Neural cell (in vitro differentiated cells): ENCODE results near the gene PACSIN2. TPM values are rescaled to one million over a fixed set of nuclear protein-coding genes. Genes with fewer than 3 reads are reported as not detected.

Experiments used
- H2AFZ ChIP-seq: fragments of 200-600, 300-800 bp; sonication (generic), shearing (Covaris generic); 2 replicates; pipeline ENCODE4 v1.6.0; 2014; ENCODE audit warnings: low read depth, mild to moderate bottlenecking, antibody characterized with exemption, low read length, moderate library complexity
- H3F3A ChIP-seq: fragments of 200-600 bp; shearing (Covaris generic); 2 replicates; pipeline ENCODE4 v1.6.1; 2016; ENCODE audit warnings: mild to moderate bottlenecking, moderate library complexity, mixed read lengths, antibody characterized with exemption, low read length; ENCODE audit not compliant: insufficient read depth, poor library complexity, severe bottlenecking
- H3K27ac ChIP-seq: fragments of 200-600, 300-800 bp; sonication (generic), shearing (Covaris generic); 2 replicates; pipeline ENCODE4 v1.5.1; 2014; ENCODE audit warnings: mild to moderate bottlenecking, low read length, moderate library complexity
- H3K27me3 ChIP-seq: fragments of 300-800, 200-600 bp; sonication (generic), shearing (Covaris generic); 2 replicates; pipeline ENCODE4 v1.6.0; 2014; ENCODE audit warnings: mild to moderate bottlenecking, low read depth, low read length, moderate library complexity; ENCODE audit not compliant: insufficient read depth
- H3K36me3 ChIP-seq: fragments of 300-800, 200-600 bp; sonication (generic), shearing (Covaris generic); 2 replicates; pipeline ENCODE4 v1.5.1; 2014; ENCODE audit warnings: mild to moderate bottlenecking, antibody characterized with exemption, low read length, moderate library complexity; ENCODE audit not compliant: insufficient read depth
- H3K4me2 ChIP-seq: fragments of 300-800, 200-600 bp; sonication (generic), shearing (Covaris generic); 2 replicates; pipeline ENCODE4 v1.6.0; 2014; ENCODE audit warnings: mild to moderate bottlenecking, low read length
- H3K4me3 ChIP-seq: fragments of 300-800, 200-600 bp; sonication (generic), shearing (Covaris generic); 2 replicates; pipeline ENCODE4 v1.5.1; 2014; ENCODE audit warnings: mild to moderate bottlenecking, low read length, moderate library complexity
- H3K79me2 ChIP-seq: fragments of 200-600 bp; shearing (Covaris generic); replicated peaks from 2 replicates; pipeline ENCODE4 v1.6.0; 2014; ENCODE audit warnings: mild to moderate bottlenecking, low read length, moderate library complexity; ENCODE audit not compliant: insufficient read depth
- H3K9ac ChIP-seq: fragments of 300-800, 200-600 bp; sonication (generic), shearing (Covaris generic); 2 replicates; pipeline ENCODE4 v1.6.1; 2016; ENCODE audit warnings: mild to moderate bottlenecking, low read length, mixed read lengths
- H3K9me2 ChIP-seq: fragments of 200-600 bp; shearing (Covaris generic); 2 replicates; pipeline ENCODE4 v1.6.1; 2016; ENCODE audit warnings: mild to moderate bottlenecking, low read length, mixed read lengths; ENCODE audit not compliant: insufficient read depth
- H3K9me3 ChIP-seq: fragments of 200-600, 300-800 bp; sonication (generic), shearing (Covaris generic); 2 replicates; pipeline ENCODE4 v1.6.1; 2016; ENCODE audit warnings: mild to moderate bottlenecking, mixed run types, low read length, moderate library complexity, mixed read lengths
- H4K20me1 ChIP-seq: fragments of 200-600 bp; shearing (Covaris generic); 2 replicates; pipeline ENCODE4 v1.6.1; 2016; ENCODE audit warnings: mild to moderate bottlenecking, mixed run types; ENCODE audit not compliant: insufficient read depth
- CTCF ChIP-seq: fragments of 450-650 bp; IDR thresholded peaks from 2 replicates; pipeline ENCODE4 v1.5.1; 2014; ENCODE audit warnings: antibody characterized with exemption, mild to moderate bottlenecking, moderate library complexity; ENCODE audit not compliant: poor library complexity, severe bottlenecking
- EP300 ChIP-seq: fragments of 450-650 bp; conservative IDR thresholded peaks from 2 replicates; pipeline ENCODE4 v1.6.1; 2014; ENCODE audit warnings: antibody characterized with exemption, mild to moderate bottlenecking, moderate library complexity; ENCODE audit not compliant: poor library complexity, severe bottlenecking
- EZH2 ChIP-seq: fragments of 200-600, 300-800 bp; shearing (Covaris generic), sonication (generic); IDR thresholded peaks from 2 replicates; pipeline ENCODE4 v1.6.1; 2014; ENCODE audit warnings: antibody characterized with exemption, low read length, borderline replicate concordance, mild to moderate bottlenecking; ENCODE audit not compliant: insufficient read depth, poor library complexity, severe bottlenecking
- MXI1 ChIP-seq: fragments of 450-650 bp; conservative IDR thresholded peaks from 2 replicates; pipeline ENCODE4 v1.6.1; 2014; ENCODE audit warnings: antibody characterized with exemption, mild to moderate bottlenecking; ENCODE audit not compliant: poor library complexity, severe bottlenecking
- POLR2AphosphoS5 ChIP-seq: IDR thresholded peaks from 2 replicates; pipeline ENCODE4 v1.6.1; 2012
- RAD21 ChIP-seq: fragments of 450-650 bp; conservative IDR thresholded peaks from 2 replicates; pipeline ENCODE4 v1.6.1; 2014; ENCODE audit warnings: antibody characterized with exemption, mild to moderate bottlenecking, moderate library complexity
- REST ChIP-seq: IDR thresholded peaks from 2 replicates; pipeline ENCODE4 v1.6.1; 2012; ENCODE audit warnings: borderline replicate concordance
- SMC3 ChIP-seq: fragments of 450-650 bp; conservative IDR thresholded peaks from 2 replicates; pipeline ENCODE4 v1.6.1; 2014; ENCODE audit warnings: antibody characterized with exemption, mild to moderate bottlenecking, moderate library complexity; ENCODE audit not compliant: poor library complexity
- TAF1 ChIP-seq: IDR thresholded peaks from 2 replicates; pipeline ENCODE4 v1.6.1; 2012; ENCODE audit warnings: low read depth
- polyA plus RNA-seq: library from polyadenylated mRNA; depleted of rRNA; stranded (reverse); fragments of >200 nt; gene quantifications from 2 replicates; pipeline ENCODE4 v1.2.3, GENCODE V29; 2014

PACSIN2 gene
- polyA plus RNA-seq, 1 donor from 2014 or later, result 47.2 TPM

DNA sequence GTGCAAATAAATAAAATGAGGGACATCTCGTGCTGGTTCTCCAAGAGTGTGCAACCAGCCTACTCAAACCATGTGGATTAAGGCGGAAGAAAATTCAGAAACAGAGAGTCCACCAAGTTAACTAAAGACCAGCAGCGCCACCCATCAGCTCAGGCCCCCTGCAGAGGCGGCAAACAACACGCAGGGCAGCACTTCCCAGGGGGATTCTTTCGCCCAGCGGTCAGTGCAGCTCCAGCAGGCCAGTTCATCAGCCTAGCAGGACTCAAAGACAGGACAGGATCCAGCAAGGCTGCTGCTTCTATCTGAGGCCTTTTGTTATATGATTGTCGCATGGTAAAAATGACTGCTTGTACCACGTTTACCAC lies 51.7 kb downstream of the PACSIN2 start:
- Histone ChIP-seq H3K4me3 (no peak overlapping the region), H3K27me3 (no peaks in the 10 kb centered on the region), H3K79me2 (no peaks in the 10 kb centered on the region), H3K27ac (no peak overlapping the region), H3K9ac (no peak overlapping the region), H4K20me1 (no peaks in the 10 kb centered on the region), H3K9me2 (no peaks in the 10 kb centered on the region), H3K9me3 (no peaks in the 10 kb centered on the region), H3K4me2 (no peak overlapping the region), H2AFZ (no peak overlapping the region), H3F3A (no peaks in the 10 kb centered on the region), H3K36me3 (no peaks in the 10 kb centered on the region)
- no peak for TF ChIP-seq MXI1
- TF ChIP-seq SMC3, result no peak
- no peak for TF ChIP-seq EZH2
- no peak for TF ChIP-seq RAD21
- no peak for TF ChIP-seq TAF1
- TF ChIP-seq POLR2AphosphoS5, result no peak
- no peak for TF ChIP-seq REST
- TF ChIP-seq CTCF, result no peak
- TF ChIP-seq EP300, result no peak

- no peak overlapping the region for H3K4me3 ChIP-seq
- no peak overlapping the region for H3K27ac ChIP-seq
- peaks cover 4% of the 10 kb centered on the region for H3K79me2 ChIP-seq
- TF ChIP-seq MXI1 (no peak), RAD21 (no peak), EP300 (no peak), EZH2 (no peak), POLR2AphosphoS5 (no peak), SMC3 (no peak), TAF1 (no peak), REST (no peak), CTCF (no peak)
- H3K9me2 ChIP-seq, result no peaks in the 10 kb centered on the region
- H3K27me3 ChIP-seq, result no peaks in the 10 kb centered on the region
- H2AFZ ChIP-seq, result no peak overlapping the region
- H3K9ac ChIP-seq, result no peak overlapping the region
- no peak overlapping the region for H3K4me2 ChIP-seq
- H3K36me3 ChIP-seq, result no peaks in the 10 kb centered on the region
- H3K9me3 ChIP-seq, result no peaks in the 10 kb centered on the region
- no peaks in the 10 kb centered on the region for H3F3A ChIP-seq
- H4K20me1 ChIP-seq, result no peaks in the 10 kb centered on the region
Measured at GRCh38 chr22:42962295-42963230, 52.4 kb downstream of the PACSIN2 start.
